ENCODE results near the gene C3orf20.

DNA sequence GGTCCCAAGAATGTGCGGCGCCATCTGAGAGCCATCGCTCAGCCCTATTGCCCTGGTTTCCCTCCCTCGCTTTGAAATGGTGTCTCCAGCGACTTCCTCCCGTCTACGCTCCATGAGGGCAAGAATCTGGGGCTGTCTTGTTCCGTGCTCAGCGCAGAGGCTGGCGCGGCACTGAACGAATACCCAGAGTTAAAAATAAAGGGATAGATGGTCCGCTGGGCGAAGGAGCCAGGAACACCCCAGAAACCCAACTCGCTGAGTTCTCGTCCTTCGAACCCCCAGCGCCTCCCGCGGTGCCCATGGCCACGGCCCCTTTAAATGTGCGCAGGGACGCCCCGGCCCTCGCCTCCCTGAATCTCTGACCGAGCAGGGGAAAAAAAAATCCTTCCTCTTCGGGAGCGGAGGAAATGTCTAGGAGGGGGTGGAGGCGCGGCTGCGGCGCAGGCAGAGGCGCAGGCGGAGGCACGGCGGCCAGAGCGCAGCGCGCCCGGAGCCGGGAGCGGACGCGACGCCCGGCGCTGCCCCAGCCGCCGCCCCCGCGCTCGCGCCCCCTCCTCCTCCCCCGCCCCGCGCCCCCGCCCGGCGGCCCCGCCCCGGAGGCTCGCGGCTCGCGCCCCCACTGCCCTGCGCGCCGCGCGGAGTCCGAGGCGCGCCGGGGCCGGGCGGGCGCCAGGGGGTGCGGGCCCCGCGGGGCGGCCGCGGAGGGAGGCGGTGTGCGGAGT lies 135.3 kb downstream of the C3orf20 start:
- TF ChIP-seq GATA2 (IDR thresholded peaks at IDR 0.05; ENCODE audit: low read depth, low read length) (no peak), GATA3 (IDR thresholded peaks at IDR 0.05; ENCODE audit: low read depth, low read length) (no peak)
